HepG2 (cell line): ENCODE results near the gene STX4. TPM values are rescaled to one million over a fixed set of nuclear protein-coding genes. Genes with fewer than 3 reads are reported as not detected.

Experiments used
- ATM ChIP-seq: fragments of 450-650 bp; IDR thresholded peaks from 2 replicates; pipeline ENCODE4 v1.7.1; 2017; ENCODE audit warnings: mild to moderate bottlenecking, borderline replicate concordance
- BATF2 ChIP-seq: sonication (generic); formaldehyde crosslinking; IDR thresholded peaks from 2 replicates; pipeline ENCODE4 v1.8.0; 2022; ENCODE audit warnings: mild to moderate bottlenecking, missing genetic modification reagents, moderate library complexity
- CEBPG ChIP-seq: IDR thresholded peaks from 2 replicates; pipeline ENCODE4 v1.6.1; 2016
- CENPT ChIP-seq: sonication (generic); formaldehyde crosslinking; IDR thresholded peaks from 2 replicates; pipeline ENCODE4 v1.8.0; 2022; ENCODE audit warnings: low read depth, mild to moderate bottlenecking, moderate library complexity, missing genetic modification reagents
- DNMT1 ChIP-seq: sonication (generic); formaldehyde crosslinking; IDR thresholded peaks from 2 replicates; pipeline ENCODE4 v1.5.1; 2020; ENCODE audit warnings: mild to moderate bottlenecking, missing genetic modification reagents
- ELF3 ChIP-seq: IDR thresholded peaks from 2 replicates; pipeline ENCODE4 v1.6.1; 2016; ENCODE audit warnings: missing genetic modification reagents, missing compliant biosample characterization
- ETV5 ChIP-seq: IDR thresholded peaks from 2 replicates; pipeline ENCODE4 v1.6.1; 2018; ENCODE audit warnings: missing biosample characterization, missing genetic modification reagents, inconsistent platforms, borderline replicate concordance
- HNRNPUL1 ChIP-seq: fragments of 200-400 bp; formaldehyde crosslinking; IDR thresholded peaks from 2 replicates; pipeline ENCODE4 v1.6.1; 2017; ENCODE audit warnings: low read depth, mild to moderate bottlenecking, low read length, moderate library complexity
- MTF1 ChIP-seq: sonication (generic); formaldehyde crosslinking; IDR thresholded peaks from 2 replicates; pipeline ENCODE4 v1.5.0; 2020; ENCODE audit warnings: missing genetic modification reagents
- NKX3-1 ChIP-seq: sonication (generic); formaldehyde crosslinking; IDR thresholded peaks from 2 replicates; pipeline ENCODE4 v1.5.0; 2020; ENCODE audit warnings: missing genetic modification reagents
- POLR2AphosphoS2 ChIP-seq: IDR thresholded peaks from 2 replicates; pipeline ENCODE4 v1.6.1; 2011; ENCODE audit warnings: low read depth, low read length, improper control_type of control experiment
- SRSF9 ChIP-seq: fragments of 200-400 bp; formaldehyde crosslinking; IDR thresholded peaks from 2 replicates; pipeline ENCODE4 v1.6.1; 2018; ENCODE audit warnings: borderline replicate concordance, mild to moderate bottlenecking, low read depth, low read length; ENCODE audit not compliant: insufficient read depth, poor library complexity, severe bottlenecking
- TMF1 ChIP-seq: sonication (generic); formaldehyde crosslinking; IDR thresholded peaks from 2 replicates; pipeline ENCODE4 v1.8.1; 2022; ENCODE audit warnings: low read depth, missing genetic modification reagents
- TP53 ChIP-seq: sonication (generic); formaldehyde crosslinking; conservative IDR thresholded peaks from 2 replicates; pipeline ENCODE4 v1.4.0; 2020; ENCODE audit warnings: missing genetic modification reagents
- ZBTB14 ChIP-seq: sonication (generic); formaldehyde crosslinking; IDR thresholded peaks from 2 replicates; pipeline ENCODE4 v1.4.0; 2020; ENCODE audit warnings: missing genetic modification reagents
- ZBTB42 ChIP-seq: sonication (generic); formaldehyde crosslinking; IDR thresholded peaks from 2 replicates; pipeline ENCODE4 v1.5.0; 2020; ENCODE audit warnings: mild to moderate bottlenecking, missing genetic modification reagents
- ZFP1 ChIP-seq: IDR thresholded peaks from 2 replicates; pipeline ENCODE4 v1.6.1; 2016
- ZFX ChIP-seq: sonication (generic); formaldehyde crosslinking; IDR thresholded peaks from 2 replicates; pipeline ENCODE4 v1.4.0; 2020; ENCODE audit warnings: mild to moderate bottlenecking, low read depth, missing genetic modification reagents, moderate library complexity
- ZNF136 ChIP-seq: sonication (generic); formaldehyde crosslinking; IDR thresholded peaks from 2 replicates; pipeline ENCODE4 v1.8.1; 2022; ENCODE audit warnings: low read depth, mild to moderate bottlenecking, moderate library complexity, missing genetic modification reagents
- ZNF468 ChIP-seq: sonication (generic); formaldehyde crosslinking; IDR thresholded peaks from 2 replicates; pipeline ENCODE4 v1.8.0; 2022; ENCODE audit warnings: mild to moderate bottlenecking, moderate library complexity, missing genetic modification reagents
- ZNF557 ChIP-seq: sonication (generic); formaldehyde crosslinking; IDR thresholded peaks from 2 replicates; pipeline ENCODE4 v1.4.0; 2020; ENCODE audit warnings: missing genetic modification reagents
- ZNF616 ChIP-seq: sonication (generic); formaldehyde crosslinking; IDR thresholded peaks from 2 replicates; pipeline ENCODE4 v1.5.0; 2020; ENCODE audit warnings: low read depth, mild to moderate bottlenecking, missing genetic modification reagents
- ZNF691 ChIP-seq: sonication (generic); formaldehyde crosslinking; IDR thresholded peaks from 2 replicates; pipeline ENCODE4 v1.4.0; 2020; ENCODE audit warnings: missing genetic modification reagents, low read depth, mild to moderate bottlenecking, borderline replicate concordance
- polyA plus RNA-seq, 8 experiments: library from polyadenylated mRNA; depleted of rRNA in 3 of 8; stranded (reverse) in 7 of 8; unstranded in 1 of 8; fragments of >200 nt; fragmentation: Illumina TruSeq in 4 of 8; extraction: Trizol in 4 of 8; gene quantifications; 2 replicates each; pipeline versions ENCODE4 v1.2.1 to v1.2.3, GENCODE V29; 2011 to 2016; ENCODE audit warnings: low read depth in 4 of 8, missing spikeins in 1 of 8, mixed read lengths in 1 of 8; ENCODE audit not compliant: insufficient read depth in 1 of 8
- total RNA-seq, 5 experiments: library from RNA; depleted of rRNA; stranded (reverse); fragments of >200 nt; fragmentation: Illumina TruSeq; extraction: Trizol; gene quantifications; 2 replicates each; pipeline ENCODE4 v1.2.3, GENCODE V29; 2016; ENCODE audit warnings: low read depth in 1 of 5
- TF ChIP-seq, protein P1 (sequence below): sonication (generic); formaldehyde crosslinking; IDR thresholded peaks from 2 replicates; pipeline ENCODE4 v1.5.0; 2020; ENCODE audit warnings: mild to moderate bottlenecking, missing genetic modification reagents, borderline replicate concordance

The STX4 gene
- total and polyA plus RNA-seq, 2 of the 13 experiments (the other 11 are each of a cell fraction or from before 2014, with no cell fraction given) = 29.2 to 34.6 TPM

DNA sequence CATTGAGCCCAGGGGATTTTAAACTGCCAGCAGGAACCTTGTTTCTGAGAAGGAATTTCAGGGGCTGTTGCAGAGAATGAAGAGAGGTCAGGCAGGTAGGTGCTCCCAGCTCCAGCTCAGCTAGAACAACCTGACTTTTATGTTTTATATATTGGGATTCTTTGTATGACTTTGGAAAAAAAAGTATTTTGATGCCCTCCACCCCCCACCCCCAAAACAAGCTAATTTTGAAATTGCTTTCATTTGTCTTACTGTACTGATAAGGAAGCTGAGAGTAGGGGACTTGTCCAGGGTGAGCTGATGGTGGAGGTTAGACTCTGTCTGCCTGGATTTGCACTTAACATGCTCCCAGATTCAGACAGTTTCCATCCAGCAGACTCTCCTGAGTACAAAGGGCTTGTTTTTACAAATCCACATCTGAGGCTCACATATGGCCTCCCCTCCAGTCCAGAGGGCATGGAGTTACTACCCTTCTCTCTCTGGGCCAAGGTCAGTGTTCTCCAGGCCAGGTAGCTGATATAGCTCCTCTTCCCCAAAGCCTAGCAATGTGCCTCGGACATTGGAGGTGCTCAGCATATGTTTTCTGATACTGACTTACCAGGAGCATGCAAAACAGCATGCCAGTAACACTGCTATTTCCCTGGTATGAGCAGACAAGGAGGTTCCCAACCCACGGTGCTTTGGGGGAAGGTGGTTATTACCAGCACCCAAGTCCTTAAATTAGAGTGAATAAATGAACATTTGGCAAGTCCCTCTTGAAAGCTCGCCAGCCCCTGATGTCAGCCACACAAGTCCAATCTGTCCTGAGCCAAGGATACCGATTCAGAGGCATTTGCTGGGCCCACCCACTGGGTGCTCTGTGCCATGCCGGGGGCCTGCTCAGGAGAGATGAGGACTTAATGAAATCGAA lies 34.3 kb upstream of the STX4 start (continued):
- TF ChIP-seq CENPT (CRISPR knock-in tag) = no peak
- no peak for TF ChIP-seq TMF1 (CRISPR knock-in tag)
- peak; percentile 57; the same call in 1 of the 2 replicates for TF ChIP-seq ELF3 (CRISPR knock-in tag)
- no peak for TF ChIP-seq ZNF691 (CRISPR knock-in tag)
- no peak for TF ChIP-seq ZNF616
- TF ChIP-seq ZBTB14 = no peak
- no peak for TF ChIP-seq TP53
- TF ChIP-seq NKX3-1 (CRISPR knock-in tag) = no peak
- no peak for TF ChIP-seq SRSF9
- no peak for TF ChIP-seq DNMT1 (CRISPR knock-in tag)
- no peak for TF ChIP-seq ATM
- TF ChIP-seq, protein P1, sequence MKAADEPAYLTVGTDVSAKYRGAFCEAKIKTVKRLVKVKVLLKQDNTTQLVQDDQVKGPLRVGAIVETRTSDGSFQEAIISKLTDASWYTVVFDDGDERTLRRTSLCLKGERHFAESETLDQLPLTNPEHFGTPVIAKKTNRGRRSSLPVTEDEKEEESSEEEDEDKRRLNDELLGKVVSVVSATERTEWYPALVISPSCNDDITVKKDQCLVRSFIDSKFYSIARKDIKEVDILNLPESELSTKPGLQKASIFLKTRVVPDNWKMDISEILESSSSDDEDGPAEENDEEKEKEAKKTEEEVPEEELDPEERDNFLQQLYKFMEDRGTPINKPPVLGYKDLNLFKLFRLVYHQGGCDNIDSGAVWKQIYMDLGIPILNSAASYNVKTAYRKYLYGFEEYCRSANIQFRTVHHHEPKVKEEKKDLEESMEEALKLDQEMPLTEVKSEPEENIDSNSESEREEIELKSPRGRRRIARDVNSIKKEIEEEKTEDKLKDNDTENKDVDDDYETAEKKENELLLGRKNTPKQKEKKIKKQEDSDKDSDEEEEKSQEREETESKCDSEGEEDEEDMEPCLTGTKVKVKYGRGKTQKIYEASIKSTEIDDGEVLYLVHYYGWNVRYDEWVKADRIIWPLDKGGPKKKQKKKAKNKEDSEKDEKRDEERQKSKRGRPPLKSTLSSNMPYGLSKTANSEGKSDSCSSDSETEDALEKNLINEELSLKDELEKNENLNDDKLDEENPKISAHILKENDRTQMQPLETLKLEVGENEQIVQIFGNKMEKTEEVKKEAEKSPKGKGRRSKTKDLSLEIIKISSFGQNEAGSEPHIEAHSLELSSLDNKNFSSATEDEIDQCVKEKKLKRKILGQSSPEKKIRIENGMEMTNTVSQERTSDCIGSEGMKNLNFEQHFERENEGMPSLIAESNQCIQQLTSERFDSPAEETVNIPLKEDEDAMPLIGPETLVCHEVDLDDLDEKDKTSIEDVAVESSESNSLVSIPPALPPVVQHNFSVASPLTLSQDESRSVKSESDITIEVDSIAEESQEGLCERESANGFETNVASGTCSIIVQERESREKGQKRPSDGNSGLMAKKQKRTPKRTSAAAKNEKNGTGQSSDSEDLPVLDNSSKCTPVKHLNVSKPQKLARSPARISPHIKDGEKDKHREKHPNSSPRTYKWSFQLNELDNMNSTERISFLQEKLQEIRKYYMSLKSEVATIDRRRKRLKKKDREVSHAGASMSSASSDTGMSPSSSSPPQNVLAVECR (CRISPR knock-in tag) = peak; percentile 44
- peak; percentile 74 for TF ChIP-seq ZFX (CRISPR knock-in tag)
- TF ChIP-seq MTF1 = no peak
- no peak for TF ChIP-seq HNRNPUL1
- TF ChIP-seq ETV5 (CRISPR knock-in tag) = peak; percentile 41; the same call in 1 of the 2 replicates
- TF ChIP-seq ZNF557 (CRISPR knock-in tag) = no peak
- 0 out of 2 replicates have a peak, but pooled peaks have one; percentile 35 for TF ChIP-seq ZFP1 (CRISPR knock-in tag)
- no peak for TF ChIP-seq BATF2
- no peak for TF ChIP-seq POLR2AphosphoS2
- TF ChIP-seq CEBPG = no peak
- no peak for TF ChIP-seq ZNF136 (CRISPR knock-in tag)
- TF ChIP-seq ZNF468 (CRISPR knock-in tag) = no peak
- no peak for TF ChIP-seq ZBTB42 (CRISPR knock-in tag)
